HepG2 (cell line): ENCODE results near the gene TBC1D16. TPM values are rescaled to one million over a fixed set of nuclear protein-coding genes. Genes with fewer than 3 reads are reported as not detected.

Source experiments
- DPF2 ChIP-seq: sonication (generic); formaldehyde crosslinking; IDR thresholded peaks from 2 replicates; pipeline ENCODE4 v1.4.0; 2020; ENCODE audit warnings: mild to moderate bottlenecking, low read depth, missing genetic modification reagents, borderline replicate concordance
- GTF3A ChIP-seq: sonication (generic); formaldehyde crosslinking; conservative IDR thresholded peaks from 2 replicates; pipeline ENCODE4 v1.4.0; 2020; ENCODE audit warnings: mild to moderate bottlenecking, missing genetic modification reagents
- MAZ ChIP-seq, 2 experiments: sonication (generic) in 1 of 2; formaldehyde crosslinking in 1 of 2; IDR thresholded peaks; 2 replicates each; pipeline versions ENCODE4 v1.5.0 to v1.6.1; 2012 to 2020; ENCODE audit warnings: low read depth in 2 of 2, mild to moderate bottlenecking in 2 of 2, borderline replicate concordance in 1 of 2, improper control_type of control experiment in 1 of 2, low read length in 1 of 2, missing genetic modification reagents in 1 of 2, moderate library complexity in 1 of 2
- MED13 ChIP-seq: sonication (generic); formaldehyde crosslinking; IDR thresholded peaks from 2 replicates; pipeline ENCODE4 v1.5.0; 2020; ENCODE audit warnings: missing genetic modification reagents
- MEF2D ChIP-seq: sonication (generic); formaldehyde crosslinking; IDR thresholded peaks from 2 replicates; pipeline ENCODE4 v1.5.1; 2020; ENCODE audit warnings: mild to moderate bottlenecking, missing genetic modification reagents
- MXD3 ChIP-seq: IDR thresholded peaks from 2 replicates; pipeline ENCODE4 v1.6.1; 2016; ENCODE audit warnings: mild to moderate bottlenecking, missing biosample characterization, missing genetic modification reagents
- RXRB ChIP-seq: IDR thresholded peaks from 2 replicates; pipeline ENCODE4 v1.6.1; 2016; ENCODE audit warnings: borderline replicate concordance, missing genetic modification reagents, missing compliant biosample characterization
- TBP ChIP-seq: sonication (generic); formaldehyde crosslinking; IDR thresholded peaks from 2 replicates; pipeline ENCODE4 v1.5.0; 2020; ENCODE audit warnings: missing genetic modification reagents
- ZBTB7B ChIP-seq: sonication (generic); formaldehyde crosslinking; IDR thresholded peaks from 2 replicates; pipeline ENCODE4 v1.4.0; 2020; ENCODE audit warnings: missing genetic modification reagents
- ZNF350 ChIP-seq: sonication (generic); formaldehyde crosslinking; IDR thresholded peaks from 2 replicates; pipeline ENCODE4 v1.4.0; 2020; ENCODE audit warnings: mild to moderate bottlenecking, low read depth, missing genetic modification reagents, borderline replicate concordance
- ZNF496 ChIP-seq: sonication (generic); formaldehyde crosslinking; IDR thresholded peaks from 2 replicates; pipeline ENCODE4 v1.8.1; 2023; ENCODE audit warnings: mild to moderate bottlenecking, moderate library complexity, missing genetic modification reagents; ENCODE audit not compliant: insufficient replicate concordance
- ZNF710 ChIP-seq: sonication (generic); formaldehyde crosslinking; IDR thresholded peaks from 2 replicates; pipeline ENCODE4 v1.5.0; 2020; ENCODE audit warnings: mild to moderate bottlenecking, missing genetic modification reagents, borderline replicate concordance
- polyA plus RNA-seq, 8 experiments: library from polyadenylated mRNA; depleted of rRNA in 3 of 8; stranded (reverse) in 7 of 8; unstranded in 1 of 8; fragments of >200 nt; fragmentation: Illumina TruSeq in 4 of 8; extraction: Trizol in 4 of 8; gene quantifications; 2 replicates each; pipeline versions ENCODE4 v1.2.1 to v1.2.3, GENCODE V29; 2011 to 2016; ENCODE audit warnings: low read depth in 4 of 8, missing spikeins in 1 of 8, mixed read lengths in 1 of 8; ENCODE audit not compliant: insufficient read depth in 1 of 8
- total RNA-seq, 5 experiments: library from RNA; depleted of rRNA; stranded (reverse); fragments of >200 nt; fragmentation: Illumina TruSeq; extraction: Trizol; gene quantifications; 2 replicates each; pipeline ENCODE4 v1.2.3, GENCODE V29; 2016; ENCODE audit warnings: low read depth in 1 of 5
- TF ChIP-seq, protein P1 (sequence below): sonication (generic); formaldehyde crosslinking; IDR thresholded peaks from 2 replicates; pipeline ENCODE4 v1.5.0; 2020; ENCODE audit warnings: missing genetic modification reagents, mild to moderate bottlenecking, borderline replicate concordance
- TF ChIP-seq, protein P2 (sequence below): sonication (generic); formaldehyde crosslinking; IDR thresholded peaks from 2 replicates; pipeline ENCODE4 v1.4.0; 2020; ENCODE audit warnings: missing genetic modification reagents
- TF ChIP-seq, protein P3 (sequence below): sonication (generic); formaldehyde crosslinking; IDR thresholded peaks from 2 replicates; pipeline ENCODE4 v1.5.0; 2020; ENCODE audit warnings: mild to moderate bottlenecking, missing genetic modification reagents, borderline replicate concordance

Gene TBC1D16
- total and polyA plus RNA-seq, 2 of the 13 experiments (the other 11 are each of a cell fraction or from before 2014, with no cell fraction given) = 14.9 to 24.9 TPM

DNA sequence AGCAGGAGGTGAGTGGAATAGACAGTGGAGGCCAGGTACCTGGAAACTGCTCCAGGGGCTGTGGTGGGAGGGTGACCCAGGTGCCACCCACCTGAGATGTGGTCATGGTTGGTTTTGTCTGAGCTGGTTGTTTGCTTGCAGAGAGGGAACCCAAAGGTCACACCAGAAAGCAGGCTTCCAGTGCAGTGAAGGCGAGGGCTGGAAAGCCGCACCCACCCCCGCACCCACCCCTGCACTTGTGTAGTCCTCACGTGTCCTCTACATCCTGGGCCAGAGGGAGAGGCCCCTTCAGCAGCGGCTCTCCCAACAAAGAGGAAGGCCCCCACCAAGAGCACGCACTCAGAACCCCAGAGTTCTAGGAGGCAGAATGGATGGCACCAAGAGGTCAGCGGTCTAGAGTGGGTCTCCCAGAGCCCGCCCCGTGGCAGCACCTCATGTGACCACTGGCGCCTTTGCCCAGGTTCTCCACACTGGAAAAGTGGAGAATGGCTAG, 103.8 kb downstream of the TBC1D16 start (continued):
- TF ChIP-seq MXD3 (CRISPR knock-in tag) (no peak; the same call in 1 of the 2 replicates), RXRB (CRISPR knock-in tag) (peak; percentile 88), MAZ (IDR thresholded peaks at IDR 0.05; ENCODE audit: borderline replicate concordance, low read depth, low read length) (no peak), MAZ (CRISPR knock-in tag; IDR thresholded peaks at IDR 0.05; ENCODE audit: low read depth) (no peak), ZNF496 (no peak), ZBTB7B (CRISPR knock-in tag) (peak; percentile 66; the same call in 1 of the 2 replicates), MED13 (CRISPR knock-in tag) (no peak), DPF2 (peak; percentile 27; the same call in 1 of the 2 replicates), MEF2D (CRISPR knock-in tag) (0 out of 2 replicates have a peak, but pooled peaks have one; percentile 24), ZNF350 (peak; percentile 27; the same call in 1 of the 2 replicates), TBP (CRISPR knock-in tag) (no peak), ZNF710 (CRISPR knock-in tag) (peak; percentile 42; the same call in 1 of the 2 replicates), GTF3A (CRISPR knock-in tag) (no peak)
- TF ChIP-seq, protein P1, sequence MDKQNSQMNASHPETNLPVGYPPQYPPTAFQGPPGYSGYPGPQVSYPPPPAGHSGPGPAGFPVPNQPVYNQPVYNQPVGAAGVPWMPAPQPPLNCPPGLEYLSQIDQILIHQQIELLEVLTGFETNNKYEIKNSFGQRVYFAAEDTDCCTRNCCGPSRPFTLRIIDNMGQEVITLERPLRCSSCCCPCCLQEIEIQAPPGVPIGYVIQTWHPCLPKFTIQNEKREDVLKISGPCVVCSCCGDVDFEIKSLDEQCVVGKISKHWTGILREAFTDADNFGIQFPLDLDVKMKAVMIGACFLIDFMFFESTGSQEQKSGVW (CRISPR knock-in tag) = no peak
- TF ChIP-seq, protein P2, sequence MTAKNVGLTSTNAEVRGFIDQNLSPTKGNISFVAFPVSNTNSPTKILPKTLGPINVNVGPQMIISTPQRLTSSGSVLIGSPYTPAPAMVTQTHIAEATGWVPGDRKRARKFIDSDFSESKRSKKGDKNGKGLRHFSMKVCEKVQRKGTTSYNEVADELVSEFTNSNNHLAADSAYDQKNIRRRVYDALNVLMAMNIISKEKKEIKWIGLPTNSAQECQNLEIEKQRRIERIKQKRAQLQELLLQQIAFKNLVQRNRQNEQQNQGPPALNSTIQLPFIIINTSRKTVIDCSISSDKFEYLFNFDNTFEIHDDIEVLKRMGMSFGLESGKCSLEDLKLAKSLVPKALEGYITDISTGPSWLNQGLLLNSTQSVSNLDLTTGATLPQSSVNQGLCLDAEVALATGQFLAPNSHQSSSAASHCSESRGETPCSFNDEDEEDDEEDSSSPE = 0 out of 2 replicates have a peak, but pooled peaks have one; percentile 26
- TF ChIP-seq, protein P3, sequence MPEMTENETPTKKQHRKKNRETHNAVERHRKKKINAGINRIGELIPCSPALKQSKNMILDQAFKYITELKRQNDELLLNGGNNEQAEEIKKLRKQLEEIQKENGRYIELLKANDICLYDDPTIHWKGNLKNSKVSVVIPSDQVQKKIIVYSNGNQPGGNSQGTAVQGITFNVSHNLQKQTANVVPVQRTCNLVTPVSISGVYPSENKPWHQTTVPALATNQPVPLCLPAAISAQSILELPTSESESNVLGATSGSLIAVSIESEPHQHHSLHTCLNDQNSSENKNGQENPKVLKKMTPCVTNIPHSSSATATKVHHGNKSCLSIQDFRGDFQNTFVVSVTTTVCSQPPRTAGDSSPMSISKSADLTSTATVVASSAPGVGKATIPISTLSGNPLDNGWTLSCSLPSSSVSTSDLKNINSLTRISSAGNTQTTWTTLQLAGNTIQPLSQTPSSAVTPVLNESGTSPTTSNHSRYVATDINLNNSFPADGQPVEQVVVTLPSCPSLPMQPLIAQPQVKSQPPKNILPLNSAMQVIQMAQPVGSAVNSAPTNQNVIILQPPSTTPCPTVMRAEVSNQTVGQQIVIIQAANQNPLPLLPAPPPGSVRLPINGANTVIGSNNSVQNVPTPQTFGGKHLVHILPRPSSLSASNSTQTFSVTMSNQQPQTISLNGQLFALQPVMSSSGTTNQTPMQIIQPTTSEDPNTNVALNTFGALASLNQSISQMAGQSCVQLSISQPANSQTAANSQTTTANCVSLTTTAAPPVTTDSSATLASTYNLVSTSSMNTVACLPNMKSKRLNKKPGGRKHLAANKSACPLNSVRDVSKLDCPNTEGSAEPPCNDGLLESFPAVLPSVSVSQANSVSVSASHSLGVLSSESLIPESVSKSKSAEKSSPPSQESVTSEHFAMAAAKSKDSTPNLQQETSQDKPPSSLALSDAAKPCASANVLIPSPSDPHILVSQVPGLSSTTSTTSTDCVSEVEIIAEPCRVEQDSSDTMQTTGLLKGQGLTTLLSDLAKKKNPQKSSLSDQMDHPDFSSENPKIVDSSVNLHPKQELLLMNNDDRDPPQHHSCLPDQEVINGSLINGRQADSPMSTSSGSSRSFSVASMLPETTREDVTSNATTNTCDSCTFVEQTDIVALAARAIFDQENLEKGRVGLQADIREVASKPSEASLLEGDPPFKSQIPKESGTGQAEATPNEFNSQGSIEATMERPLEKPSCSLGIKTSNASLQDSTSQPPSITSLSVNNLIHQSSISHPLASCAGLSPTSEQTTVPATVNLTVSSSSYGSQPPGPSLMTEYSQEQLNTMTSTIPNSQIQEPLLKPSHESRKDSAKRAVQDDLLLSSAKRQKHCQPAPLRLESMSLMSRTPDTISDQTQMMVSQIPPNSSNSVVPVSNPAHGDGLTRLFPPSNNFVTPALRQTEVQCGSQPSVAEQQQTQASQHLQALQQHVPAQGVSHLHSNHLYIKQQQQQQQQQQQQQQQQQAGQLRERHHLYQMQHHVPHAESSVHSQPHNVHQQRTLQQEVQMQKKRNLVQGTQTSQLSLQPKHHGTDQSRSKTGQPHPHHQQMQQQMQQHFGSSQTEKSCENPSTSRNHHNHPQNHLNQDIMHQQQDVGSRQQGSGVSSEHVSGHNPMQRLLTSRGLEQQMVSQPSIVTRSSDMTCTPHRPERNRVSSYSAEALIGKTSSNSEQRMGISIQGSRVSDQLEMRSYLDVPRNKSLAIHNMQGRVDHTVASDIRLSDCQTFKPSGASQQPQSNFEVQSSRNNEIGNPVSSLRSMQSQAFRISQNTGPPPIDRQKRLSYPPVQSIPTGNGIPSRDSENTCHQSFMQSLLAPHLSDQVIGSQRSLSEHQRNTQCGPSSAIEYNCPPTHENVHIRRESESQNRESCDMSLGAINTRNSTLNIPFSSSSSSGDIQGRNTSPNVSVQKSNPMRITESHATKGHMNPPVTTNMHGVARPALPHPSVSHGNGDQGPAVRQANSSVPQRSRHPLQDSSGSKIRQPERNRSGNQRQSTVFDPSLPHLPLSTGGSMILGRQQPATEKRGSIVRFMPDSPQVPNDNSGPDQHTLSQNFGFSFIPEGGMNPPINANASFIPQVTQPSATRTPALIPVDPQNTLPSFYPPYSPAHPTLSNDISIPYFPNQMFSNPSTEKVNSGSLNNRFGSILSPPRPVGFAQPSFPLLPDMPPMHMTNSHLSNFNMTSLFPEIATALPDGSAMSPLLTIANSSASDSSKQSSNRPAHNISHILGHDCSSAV (CRISPR knock-in tag) = 0 out of 2 replicates have a peak, but pooled peaks have one; percentile 52
